SK-N-SH treated with all-trans-retinoic acid at 6 μM for 48 hours (cell line): ENCODE results near the gene ITIH6.

Experiments
- GLIS3 ChIP-seq: fragments of 250-450 bp; sonication (Bioruptor Pico); IDR thresholded peaks from 2 replicates; pipeline ENCODE4 v1.5.0; 2020; ENCODE audit warnings: mild to moderate bottlenecking, moderate library complexity
- PATZ1 ChIP-seq: fragments of 250-450 bp; sonication (Bioruptor Pico); IDR thresholded peaks from 2 replicates; pipeline ENCODE4 v1.8.0; 2020; ENCODE audit warnings: mild to moderate bottlenecking, moderate library complexity, borderline replicate concordance
- RARB ChIP-seq: fragments of 250-450 bp; sonication (Bioruptor Pico); IDR thresholded peaks from 2 replicates; pipeline ENCODE4 v1.8.0; 2021; ENCODE audit warnings: mild to moderate bottlenecking, moderate library complexity
- TCF4 ChIP-seq: fragments of 250-450 bp; sonication (Bioruptor Pico); IDR thresholded peaks from 2 replicates; pipeline ENCODE4 v1.8.0; 2021; ENCODE audit warnings: mild to moderate bottlenecking, moderate library complexity, borderline replicate concordance
- TOX ChIP-seq: fragments of 250-450 bp; sonication (Bioruptor Pico); IDR thresholded peaks from 2 replicates; pipeline ENCODE4 v1.8.0; 2021; ENCODE audit warnings: mild to moderate bottlenecking, moderate library complexity, borderline replicate concordance

GRCh38 chrX:54824722-54825121, 26.7 kb upstream of the ITIH6 start:
- no peak for TF ChIP-seq TOX
- TF ChIP-seq GLIS3, result no peak
- TF ChIP-seq RARB, result no peak
- TF ChIP-seq TCF4, result no peak
- no peak for TF ChIP-seq PATZ1 (CRISPR knock-in tag)
